GM21447 (cell line): ENCODE results near the gene ADCYAP1R1.
"Not testable (repeated sequence)": the region's sequence is repeated elsewhere in the genome, so short reads cannot be mapped to it uniquely, and the experiment has no call there.

Experiments used
- ATAC-seq: cut with Tn5 transposase; IDR thresholded peaks from one replicate; pipeline ENCODE4 v1.9.1; 2021; ENCODE audit not compliant: unreplicated experiment

Gene ADCYAP1R1

GRCh38 chr7:31126976-31127375 lies 74.9 kb downstream of the ADCYAP1R1 start:
- ATAC-seq = no peak

- ATAC-seq = no peak
Measured at GRCh38 chr7:31129067-31129466, 77.0 kb downstream of the ADCYAP1R1 start.

- no peak for ATAC-seq
Measured at GRCh38 chr7:31133497-31133896, 81.4 kb downstream of the ADCYAP1R1 start.

GRCh38 chr7:31134246-31135188 lies 82.4 kb downstream of the ADCYAP1R1 start:
- ATAC-seq = peak; percentile 89

GRCh38 chr7:31137234-31137633 lies 85.1 kb downstream of the ADCYAP1R1 start:
- ATAC-seq = no peak

- ATAC-seq = no peak
Measured at GRCh38 chr7:31145339-31145738, 93.2 kb downstream of the ADCYAP1R1 start.

- ATAC-seq = no peak
Measured at GRCh38 chr7:31146030-31146429, 93.9 kb downstream of the ADCYAP1R1 start.

DNA sequence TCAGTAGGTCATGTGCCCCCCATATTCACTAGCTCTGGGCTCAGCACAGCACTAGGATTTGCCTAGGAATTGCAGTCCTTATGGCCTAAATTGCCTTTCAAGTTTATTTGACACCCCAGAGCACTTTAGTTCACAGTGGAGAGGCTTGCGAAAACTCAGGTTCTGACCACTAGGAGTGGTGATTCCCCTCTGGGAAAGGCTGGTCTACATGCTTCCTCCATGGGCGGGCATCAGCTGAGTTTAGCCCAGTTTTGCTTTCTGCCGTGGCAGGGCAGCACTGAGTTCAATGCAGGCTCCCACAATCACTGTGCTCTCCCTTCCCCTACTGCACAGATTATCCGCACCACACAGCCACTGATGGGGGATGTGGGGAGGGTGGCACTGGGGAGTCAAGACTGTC lies 94.4 kb downstream of the ADCYAP1R1 start:
- ATAC-seq = no peak

- ATAC-seq = no peak
Measured at GRCh38 chr7:31151849-31152248, 99.7 kb downstream of the ADCYAP1R1 start.

GRCh38 chr7:31153318-31153717 lies 101.2 kb downstream of the ADCYAP1R1 start:
- not testable (repeated sequence) for ATAC-seq

DNA sequence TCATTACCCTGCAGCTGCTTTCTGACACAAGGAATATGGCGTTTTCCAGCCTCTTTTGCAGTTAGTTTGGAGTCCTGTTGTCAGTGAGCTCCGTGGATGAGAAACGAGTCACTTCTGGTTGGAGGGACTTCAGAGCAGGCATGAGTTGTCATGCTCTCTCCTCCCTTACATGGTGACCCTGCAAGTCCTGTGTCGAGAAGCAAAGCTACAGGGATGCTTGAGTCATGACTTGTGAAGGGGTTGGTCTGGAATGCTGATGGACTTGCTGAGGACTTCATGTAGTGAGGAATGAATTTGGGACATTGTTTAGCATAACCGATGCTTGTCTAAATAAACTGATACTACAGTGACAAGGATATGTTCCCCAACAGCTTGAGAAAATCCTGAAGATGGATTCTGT lies 108.8 kb downstream of the ADCYAP1R1 start:
- no peak for ATAC-seq
